GM06990 (cell line): Measurements from ENCODE around the gene STK32B.

ENCODE experiments used
- DNase-seq: peaks from one replicate; pipeline ENCODE4 v3.0.0-alpha.2; 2011; ENCODE audit not compliant: insufficient read length; ENCODE audit errors: extremely low read depth
- H3K27me3 ChIP-seq: replicated peaks from 2 replicates; pipeline ENCODE4 v1.6.0; 2011; ENCODE audit warnings: low read length; ENCODE audit not compliant: control insufficient read depth, insufficient read depth
- H3K36me3 ChIP-seq: 2 replicates; pipeline ENCODE4 v1.5.1; 2011; ENCODE audit warnings: low read length; ENCODE audit not compliant: control insufficient read depth, insufficient read depth
- H3K4me3 ChIP-seq: replicated peaks from 2 replicates; pipeline ENCODE4 v1.5.1; 2011; ENCODE audit warnings: low read depth, mild to moderate bottlenecking, control low read depth, low read length
- TF ChIP-seq, protein P1 (sequence below): IDR thresholded peaks from 2 replicates; pipeline ENCODE4 v1.5.1; 2011; ENCODE audit warnings: low read length, control low read depth, mild to moderate bottlenecking, inconsistent platforms; ENCODE audit not compliant: insufficient read depth, poor library complexity, severe bottlenecking

Gene STK32B

DNA sequence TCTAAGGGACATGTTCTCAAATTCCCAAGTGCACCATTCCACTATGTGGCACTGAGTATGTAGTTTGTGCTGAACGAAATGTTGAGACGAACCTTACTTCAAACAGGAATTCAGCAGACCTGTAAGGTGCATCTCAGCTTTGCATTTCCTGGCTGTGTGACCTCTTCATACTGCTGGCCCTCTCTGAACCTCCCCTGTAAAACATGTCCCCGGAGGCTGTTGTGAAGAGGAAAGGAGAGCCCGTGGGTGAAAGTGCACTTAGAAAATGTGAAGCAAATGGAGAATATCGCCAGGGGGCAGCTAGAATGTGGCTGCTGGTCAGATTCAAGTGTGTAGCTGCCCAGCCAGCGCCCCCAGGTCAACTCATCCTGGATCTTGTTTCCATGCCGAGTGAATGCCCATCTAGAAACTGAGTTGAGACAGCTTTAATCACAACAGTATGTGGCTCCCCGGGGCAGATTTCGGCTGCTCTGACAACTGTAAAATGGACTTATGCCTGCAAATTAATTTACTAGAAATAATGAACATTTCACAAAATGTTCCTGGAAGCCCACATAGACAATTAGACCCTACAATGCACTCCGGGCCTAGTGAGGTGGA is 393.7 kb downstream of the STK32B start:
- TF ChIP-seq, protein P1, sequence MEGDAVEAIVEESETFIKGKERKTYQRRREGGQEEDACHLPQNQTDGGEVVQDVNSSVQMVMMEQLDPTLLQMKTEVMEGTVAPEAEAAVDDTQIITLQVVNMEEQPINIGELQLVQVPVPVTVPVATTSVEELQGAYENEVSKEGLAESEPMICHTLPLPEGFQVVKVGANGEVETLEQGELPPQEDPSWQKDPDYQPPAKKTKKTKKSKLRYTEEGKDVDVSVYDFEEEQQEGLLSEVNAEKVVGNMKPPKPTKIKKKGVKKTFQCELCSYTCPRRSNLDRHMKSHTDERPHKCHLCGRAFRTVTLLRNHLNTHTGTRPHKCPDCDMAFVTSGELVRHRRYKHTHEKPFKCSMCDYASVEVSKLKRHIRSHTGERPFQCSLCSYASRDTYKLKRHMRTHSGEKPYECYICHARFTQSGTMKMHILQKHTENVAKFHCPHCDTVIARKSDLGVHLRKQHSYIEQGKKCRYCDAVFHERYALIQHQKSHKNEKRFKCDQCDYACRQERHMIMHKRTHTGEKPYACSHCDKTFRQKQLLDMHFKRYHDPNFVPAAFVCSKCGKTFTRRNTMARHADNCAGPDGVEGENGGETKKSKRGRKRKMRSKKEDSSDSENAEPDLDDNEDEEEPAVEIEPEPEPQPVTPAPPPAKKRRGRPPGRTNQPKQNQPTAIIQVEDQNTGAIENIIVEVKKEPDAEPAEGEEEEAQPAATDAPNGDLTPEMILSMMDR: no peak
- H3K27me3 ChIP-seq: no peaks in the 10 kb centered on the region
- no peaks in the 10 kb centered on the region for H3K36me3 ChIP-seq
- DNase-seq: no peak
- no peak overlapping the region for H3K4me3 ChIP-seq

DNA sequence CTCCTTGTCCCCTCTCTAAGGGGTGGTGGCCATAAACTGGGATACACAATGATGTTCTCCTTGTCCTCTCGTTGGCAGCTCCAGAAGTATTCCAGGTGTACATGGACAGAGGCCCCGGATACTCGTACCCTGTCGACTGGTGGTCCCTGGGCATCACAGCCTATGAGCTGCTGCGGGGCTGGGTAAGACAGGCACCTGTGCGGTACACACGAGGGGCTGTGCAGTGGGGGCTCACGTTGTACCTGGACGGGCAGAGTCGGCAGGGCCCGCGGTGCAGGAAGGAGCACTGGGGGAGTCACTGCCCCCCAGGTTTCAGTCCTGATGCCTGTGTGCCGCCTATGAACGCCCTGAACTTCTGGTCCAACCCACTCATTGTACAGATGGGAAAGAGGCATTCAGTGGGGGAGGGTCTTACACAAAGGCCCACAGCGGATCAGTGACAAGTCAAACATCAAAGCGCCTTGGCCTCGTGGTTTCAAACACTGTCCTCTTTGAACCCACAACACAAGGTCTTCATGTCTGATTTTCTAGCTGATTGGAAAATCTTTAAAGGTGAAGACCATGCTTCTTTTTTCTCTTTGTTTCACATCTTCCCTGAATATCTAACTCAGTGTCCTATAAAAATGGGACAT is 395.4 kb downstream of the STK32B start:
- DNase-seq: no peak
- H3K4me3 ChIP-seq: no peak overlapping the region
- TF ChIP-seq, protein P1: no peak

DNA sequence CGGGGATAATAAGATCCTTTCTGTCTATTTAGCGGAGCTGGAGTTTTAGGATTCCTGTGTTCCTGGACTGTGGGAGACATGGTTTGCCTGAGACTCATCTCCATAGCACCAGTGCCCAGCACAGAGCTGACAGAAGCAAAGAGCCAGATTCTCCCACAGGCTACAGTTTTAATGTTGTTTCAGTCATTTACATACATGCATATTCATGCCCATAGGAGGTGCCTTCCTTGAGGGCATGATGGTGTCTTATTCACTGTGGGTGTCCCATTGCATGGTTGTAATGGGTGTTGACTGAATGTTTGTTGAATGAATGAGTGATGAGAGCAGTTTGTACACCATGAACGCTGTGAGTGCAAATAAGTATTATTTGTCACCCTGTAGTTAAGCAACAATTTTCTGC is 396.5 kb downstream of the STK32B start:
- Histone ChIP-seq H3K4me3 (no peak overlapping the region), H3K27me3 (no peaks in the 10 kb centered on the region), H3K36me3 (no peaks in the 10 kb centered on the region)
- TF ChIP-seq, protein P1: no peak
- DNase-seq: no peak

More for the DNA sequence above, 395.4 kb downstream of the STK32B start:
- no peaks in the 10 kb centered on the region for H3K36me3 ChIP-seq
- H3K27me3 ChIP-seq: no peaks in the 10 kb centered on the region

DNA sequence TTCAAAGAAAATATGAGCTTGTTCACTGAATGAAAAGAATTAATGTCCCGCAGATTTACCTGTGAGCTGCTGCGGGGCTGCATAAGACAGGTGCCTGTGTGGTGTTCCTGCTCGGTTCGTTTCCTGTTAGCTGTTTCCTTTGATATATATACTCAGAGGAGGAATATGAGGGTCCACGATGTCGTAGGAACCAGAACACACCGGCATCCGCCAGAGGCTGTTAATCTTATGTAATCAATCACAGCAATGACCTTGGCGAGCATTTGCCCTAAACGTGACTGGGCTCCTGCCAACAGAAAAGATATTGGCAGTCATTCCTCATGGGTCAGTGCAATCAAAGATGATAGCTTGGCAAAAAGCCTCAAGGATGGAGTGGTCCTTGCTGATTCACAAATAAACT is 396.9 kb downstream of the STK32B start:
- H3K27me3 ChIP-seq: no peaks in the 10 kb centered on the region
- TF ChIP-seq, protein P1: no peak
- no peak overlapping the region for H3K4me3 ChIP-seq
- H3K36me3 ChIP-seq: no peaks in the 10 kb centered on the region
- DNase-seq: no peak

DNA sequence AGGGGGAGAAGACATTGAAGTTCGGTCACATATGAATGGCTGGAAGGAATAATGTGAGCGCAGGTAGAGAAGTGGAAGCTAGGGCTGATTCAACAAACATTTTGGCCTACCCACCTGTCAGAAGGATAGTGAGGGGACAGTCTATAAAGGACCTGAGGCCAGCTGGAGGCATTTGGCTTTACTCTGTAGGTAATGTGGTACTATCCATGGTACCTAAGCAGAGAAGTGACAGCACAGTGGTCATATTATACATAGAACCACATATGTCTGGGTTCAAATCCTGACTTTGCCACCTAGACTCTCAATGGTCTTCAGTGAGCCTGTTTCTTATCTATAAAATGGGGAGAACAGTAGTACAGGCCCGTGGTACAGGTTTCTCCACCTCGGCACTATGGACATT is 400.0 kb downstream of the STK32B start:
- H3K4me3 ChIP-seq: no peak overlapping the region
- TF ChIP-seq, protein P1: no peak
- no peak for DNase-seq
- no peaks in the 10 kb centered on the region for H3K36me3 ChIP-seq
- no peaks in the 10 kb centered on the region for H3K27me3 ChIP-seq

DNA sequence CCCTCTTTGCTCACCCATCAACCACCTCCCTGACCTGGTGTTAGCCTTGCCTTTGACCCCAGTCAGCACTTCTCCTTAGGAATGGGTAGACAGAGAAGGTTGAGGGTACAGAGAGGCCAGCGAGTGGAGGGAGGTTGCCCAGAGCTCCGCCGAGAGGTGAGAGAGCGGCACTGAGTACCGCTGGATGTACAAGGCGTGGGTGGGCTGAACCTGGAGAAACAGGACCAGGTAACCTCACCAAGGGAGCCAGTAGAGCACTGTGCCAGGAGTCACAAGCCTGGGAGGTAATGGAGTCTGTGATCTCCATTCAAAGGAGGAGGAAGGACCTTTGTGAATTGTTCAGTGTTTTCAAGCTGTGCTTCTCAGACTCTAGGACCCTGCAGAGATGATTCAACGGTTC is 400.9 kb downstream of the STK32B start:
- TF ChIP-seq, protein P1: no peak
- no peak overlapping the region for H3K4me3 ChIP-seq
- H3K27me3 ChIP-seq: no peaks in the 10 kb centered on the region
- DNase-seq: no peak
- H3K36me3 ChIP-seq: no peaks in the 10 kb centered on the region
